ENCODE data around the gene GOSR2. TPM values are rescaled to one million over a fixed set of nuclear protein-coding genes. Genes with fewer than 3 reads are reported as not detected.

GOSR2 gene
- total RNA-seq, 1 donor from 2014 or later: 90.9 TPM

GRCh38 chr17:46876926-46877325 lies 46.0 kb upstream of the GOSR2 start:
- Mint-ChIP-seq H3K4me3 (no peak overlapping the region), H3K9me3 (no peaks in the 10 kb centered on the region), H3K27me3 (ENCODE audit: low read depth) (no peaks in the 10 kb centered on the region), H3K27ac (no peak overlapping the region), H3K36me3 (no peaks in the 10 kb centered on the region), H3K4me1 (no peaks in the 10 kb centered on the region)
- DNase-seq (ENCODE audit: low spot score in 2 of 2, unreplicated experiment in 2 of 2): no peak
- TF ChIP-seq CTCF (IDR thresholded peaks at IDR 0.05; ENCODE audit: unreplicated experiment): no peak

GRCh38 chr17:46877466-46877865 lies 45.5 kb upstream of the GOSR2 start:
- H3K4me1 Mint-ChIP-seq: no peaks in the 10 kb centered on the region
- H3K4me3 Mint-ChIP-seq: no peak overlapping the region
- no peaks in the 10 kb centered on the region for H3K36me3 Mint-ChIP-seq
- H3K27ac Mint-ChIP-seq: no peak overlapping the region
- no peaks in the 10 kb centered on the region for H3K9me3 Mint-ChIP-seq
- no peak for DNase-seq (ENCODE audit: low spot score in 2 of 2, unreplicated experiment in 2 of 2)
- no peaks in the 10 kb centered on the region for H3K27me3 Mint-ChIP-seq (ENCODE audit: low read depth)
- TF ChIP-seq CTCF (IDR thresholded peaks at IDR 0.05; ENCODE audit: unreplicated experiment): no peak

DNA sequence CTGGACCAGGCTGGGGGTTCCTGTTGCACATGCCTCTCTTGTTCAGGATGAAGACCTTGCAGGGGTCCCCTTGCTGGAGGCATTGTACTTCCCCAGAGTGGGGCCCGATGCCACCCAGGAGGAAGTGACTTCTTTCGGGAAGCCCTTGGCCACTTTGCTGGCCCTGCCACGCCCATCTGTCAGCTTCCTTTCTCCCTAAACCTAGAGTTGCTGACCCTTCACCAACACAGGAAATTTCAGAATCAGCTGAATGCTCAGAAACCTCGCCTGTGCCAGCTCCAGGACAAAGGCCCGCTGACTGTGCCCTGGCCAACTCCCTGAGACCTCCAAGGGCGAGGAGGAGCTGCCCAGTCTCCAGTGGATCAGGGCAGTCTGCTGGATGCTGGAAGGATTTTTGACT lies 44.9 kb upstream of the GOSR2 start:
- Mint-ChIP-seq H3K27me3 (ENCODE audit: low read depth) (no peaks in the 10 kb centered on the region), H3K9me3 (no peaks in the 10 kb centered on the region), H3K27ac (no peak overlapping the region), H3K4me3 (no peak overlapping the region), H3K4me1 (no peaks in the 10 kb centered on the region), H3K36me3 (no peaks in the 10 kb centered on the region)
- no peak for DNase-seq (ENCODE audit: low spot score in 2 of 2, unreplicated experiment in 2 of 2)
- TF ChIP-seq CTCF (IDR thresholded peaks at IDR 0.05; ENCODE audit: unreplicated experiment): no peak

DNA sequence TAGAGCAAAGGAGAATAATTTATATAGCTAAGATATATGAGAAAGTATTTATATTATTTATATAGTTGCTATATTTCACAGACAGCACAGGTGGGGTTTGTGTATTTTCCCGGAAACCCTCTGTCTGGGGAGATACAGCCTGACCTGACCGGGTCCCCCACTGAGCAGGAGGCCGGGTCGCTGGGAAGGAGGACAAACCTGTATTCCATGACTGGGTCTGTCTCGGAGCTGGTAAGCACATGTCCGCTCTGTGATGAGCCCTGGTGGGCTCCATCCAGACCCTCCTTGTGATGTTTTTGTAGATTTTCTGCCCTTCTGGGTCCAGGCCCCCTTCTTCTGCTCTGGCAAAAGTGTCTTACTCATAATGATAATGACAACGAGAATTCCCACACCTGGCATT lies 43.9 kb upstream of the GOSR2 start:
- Mint-ChIP-seq H3K27ac (no peak overlapping the region), H3K4me3 (no peak overlapping the region), H3K27me3 (ENCODE audit: low read depth) (no peaks in the 10 kb centered on the region), H3K4me1 (peaks cover 5% of the 10 kb centered on the region), H3K36me3 (no peaks in the 10 kb centered on the region), H3K9me3 (no peaks in the 10 kb centered on the region)
- no peak for DNase-seq (ENCODE audit: low spot score in 2 of 2, unreplicated experiment in 2 of 2)
- no peak for TF ChIP-seq CTCF (IDR thresholded peaks at IDR 0.05; ENCODE audit: unreplicated experiment)

DNA sequence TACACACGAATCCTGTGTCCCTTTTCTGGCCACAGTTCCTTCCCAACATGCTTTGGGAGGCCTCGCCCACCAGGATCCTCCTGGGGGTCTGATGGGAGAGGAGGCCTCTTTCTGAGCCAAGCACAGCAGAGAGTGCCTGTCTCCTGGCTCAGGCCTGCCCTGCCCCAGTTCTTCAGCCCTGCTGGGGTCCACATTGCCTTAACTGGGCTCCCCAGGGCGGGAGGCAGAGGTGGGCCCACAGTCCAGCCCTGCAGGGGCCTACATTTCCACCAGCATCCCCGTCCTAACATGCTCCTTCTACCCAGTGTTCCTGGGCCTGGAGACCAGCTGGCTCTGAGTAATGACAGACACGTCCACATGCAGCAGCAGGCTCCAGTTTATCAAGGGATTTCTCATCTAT lies 41.9 kb upstream of the GOSR2 start:
- Mint-ChIP-seq H3K4me3 (no peak overlapping the region), H3K27me3 (ENCODE audit: low read depth) (no peaks in the 10 kb centered on the region), H3K9me3 (no peaks in the 10 kb centered on the region), H3K36me3 (no peaks in the 10 kb centered on the region), H3K4me1 (peaks cover 15% of the 10 kb centered on the region), H3K27ac (no peak overlapping the region)
- no peak for DNase-seq (ENCODE audit: low spot score in 2 of 2, unreplicated experiment in 2 of 2)
- no peak for TF ChIP-seq CTCF (IDR thresholded peaks at IDR 0.05; ENCODE audit: unreplicated experiment)

GRCh38 chr17:46882666-46883065 lies 40.3 kb upstream of the GOSR2 start:
- TF ChIP-seq CTCF (IDR thresholded peaks at IDR 0.05; ENCODE audit: unreplicated experiment): no peak
- no peak for DNase-seq (ENCODE audit: low spot score in 2 of 2, unreplicated experiment in 2 of 2)
- no peak overlapping the region for H3K4me3 Mint-ChIP-seq
- H3K4me1 Mint-ChIP-seq: peaks cover 15% of the 10 kb centered on the region
- no peak overlapping the region for H3K27ac Mint-ChIP-seq
- no peaks in the 10 kb centered on the region for H3K27me3 Mint-ChIP-seq (ENCODE audit: low read depth)
- no peaks in the 10 kb centered on the region for H3K9me3 Mint-ChIP-seq
- H3K36me3 Mint-ChIP-seq: no peaks in the 10 kb centered on the region

Data from mesothelial cell of epicardium (in vitro differentiated cells).